WTC11 (cell line): ENCODE data around the gene PDIA2. TPM values are rescaled to one million over a fixed set of nuclear protein-coding genes. Genes with fewer than 3 reads are reported as not detected.

Experiments
- ATAC-seq: fragments of 200-7000 bp; cut with Tn5 transposase; 2 replicates; pipeline ENCODE4 v1.10.0; 2021; ENCODE audit warnings: mild to moderate bottlenecking, moderate library complexity
- CTCF ChIA-PET: fragments of 300-600 bp; sonication (Branson Sonifier 250); formaldehyde crosslinking; loops from one replicate; lab custom pipeline; 2021; ENCODE audit warnings: antibody characterized with exemption; lab: Charles Lee
- POLR2A ChIA-PET: fragments of 350-600 bp; sonication (Branson Sonifier 250); formaldehyde crosslinking; loops from one replicate; lab custom pipeline; 2021; ENCODE audit warnings: antibody characterized with exemption; lab: Charles Lee
- DNase-seq: peaks from one replicate; pipeline ENCODE4 v3.0.0; 2021; ENCODE audit warnings: low spot score
- H3K27ac Mint-ChIP-seq: 2 replicates; pipeline ENCODE4 v1.8.0; 2021; ENCODE audit warnings: mixed read lengths
- H3K27me3 Mint-ChIP-seq: 2 replicates; pipeline ENCODE4 v1.8.0; 2021; ENCODE audit warnings: low read depth, mild to moderate bottlenecking, moderate library complexity, mixed read lengths
- H3K36me3 Mint-ChIP-seq: 2 replicates; pipeline ENCODE4 v1.8.0; 2021; ENCODE audit warnings: mixed read lengths
- H3K4me1 Mint-ChIP-seq: 2 replicates; pipeline ENCODE4 v1.8.0; 2022; ENCODE audit warnings: mixed read lengths
- H3K4me3 Mint-ChIP-seq: 2 replicates; pipeline ENCODE4 v1.8.0; 2021; ENCODE audit warnings: mild to moderate bottlenecking, moderate library complexity, mixed read lengths
- H3K9me3 Mint-ChIP-seq: 2 replicates; pipeline ENCODE4 v1.8.0; 2021; ENCODE audit warnings: mixed read lengths
- ATF1 ChIP-seq: sonication (generic); formaldehyde crosslinking; IDR thresholded peaks from 2 replicates; pipeline ENCODE4 v1.8.1; 2023; ENCODE audit warnings: mild to moderate bottlenecking, moderate library complexity, missing genetic modification reagents
- FOXP1 ChIP-seq: sonication (generic); formaldehyde crosslinking; IDR thresholded peaks from 2 replicates; pipeline ENCODE4 v1.8.0; 2022; ENCODE audit warnings: missing genetic modification reagents, mild to moderate bottlenecking, moderate library complexity, borderline replicate concordance
- GABPB1 ChIP-seq: sonication (generic); formaldehyde crosslinking; IDR thresholded peaks from 2 replicates; pipeline ENCODE4 v1.8.1; 2023; ENCODE audit warnings: mild to moderate bottlenecking, missing genetic modification reagents
- GRHL2 ChIP-seq: fragments of 250-450 bp; sonication (Bioruptor Pico); IDR thresholded peaks from 2 replicates; pipeline ENCODE4 v1.8.0; 2022; ENCODE audit warnings: mild to moderate bottlenecking, moderate library complexity; ENCODE audit not compliant: insufficient replicate concordance, severe bottlenecking
- JAZF1 ChIP-seq: fragments of 250-450 bp; sonication (Bioruptor Pico); IDR thresholded peaks from 2 replicates; pipeline ENCODE4 v1.9.0; 2021; ENCODE audit warnings: moderate library complexity, mild to moderate bottlenecking, inconsistent platforms
- JUN ChIP-seq: sonication (generic); formaldehyde crosslinking; IDR thresholded peaks from 2 replicates; pipeline ENCODE4 v1.8.0; 2023; ENCODE audit warnings: mild to moderate bottlenecking, missing genetic modification reagents
- PRRX2 ChIP-seq: fragments of 250-450 bp; sonication (Bioruptor Pico); IDR thresholded peaks from 2 replicates; pipeline ENCODE4 v1.8.0; 2021; ENCODE audit warnings: mild to moderate bottlenecking
- RORB ChIP-seq: fragments of 250-450 bp; sonication (Bioruptor Pico); IDR thresholded peaks from 2 replicates; pipeline ENCODE4 v1.9.0; 2021; ENCODE audit warnings: mild to moderate bottlenecking
- TCF7 ChIP-seq: sonication (generic); formaldehyde crosslinking; IDR thresholded peaks from 2 replicates; pipeline ENCODE4 v1.8.0; 2022; ENCODE audit warnings: mild to moderate bottlenecking, low read depth, missing genetic modification reagents, moderate library complexity
- ZBTB21 ChIP-seq: sonication (generic); formaldehyde crosslinking; IDR thresholded peaks from 2 replicates; pipeline ENCODE4 v1.8.1; 2023; ENCODE audit warnings: mild to moderate bottlenecking, missing genetic modification reagents, borderline replicate concordance
- ZNF416 ChIP-seq: fragments of 250-450 bp; sonication (Bioruptor Pico); IDR thresholded peaks from 2 replicates; pipeline ENCODE4 v1.9.0; 2021; ENCODE audit warnings: mild to moderate bottlenecking, inconsistent platforms
- total RNA-seq: library from RNA; stranded (reverse); gene quantifications from 3 replicates; pipeline ENCODE4 v1.2.3, GENCODE V29; 2021
- TF ChIP-seq, protein P1 (sequence below): sonication (generic); formaldehyde crosslinking; IDR thresholded peaks from 2 replicates; pipeline ENCODE4 v1.8.1; 2023; ENCODE audit warnings: mild to moderate bottlenecking, moderate library complexity, missing genetic modification reagents
- TF ChIP-seq, protein P2 (sequence below): fragments of 250-450 bp; sonication (Bioruptor Pico); IDR thresholded peaks from 2 replicates; pipeline ENCODE4 v1.9.0; 2021; ENCODE audit warnings: mild to moderate bottlenecking
- TF ChIP-seq, protein P3 (sequence below): sonication (generic); formaldehyde crosslinking; IDR thresholded peaks from 2 replicates; pipeline ENCODE4 v1.8.1; 2022; ENCODE audit warnings: low read depth, mild to moderate bottlenecking, moderate library complexity, missing genetic modification reagents, borderline replicate concordance
- TF ChIP-seq, protein P4 (sequence below): fragments of 250-450 bp; sonication (Bioruptor Pico); IDR thresholded peaks from 2 replicates; pipeline ENCODE4 v2.1.2; 2022; ENCODE audit warnings: mild to moderate bottlenecking, moderate library complexity
- TF ChIP-seq, protein P5 (sequence below): sonication (generic); formaldehyde crosslinking; IDR thresholded peaks from 2 replicates; pipeline ENCODE4 v1.8.1; 2023; ENCODE audit warnings: mild to moderate bottlenecking, missing genetic modification reagents, borderline replicate concordance

Gene PDIA2
- total RNA-seq, 1 experiment from 2014 or later, result 2.4 TPM

DNA sequence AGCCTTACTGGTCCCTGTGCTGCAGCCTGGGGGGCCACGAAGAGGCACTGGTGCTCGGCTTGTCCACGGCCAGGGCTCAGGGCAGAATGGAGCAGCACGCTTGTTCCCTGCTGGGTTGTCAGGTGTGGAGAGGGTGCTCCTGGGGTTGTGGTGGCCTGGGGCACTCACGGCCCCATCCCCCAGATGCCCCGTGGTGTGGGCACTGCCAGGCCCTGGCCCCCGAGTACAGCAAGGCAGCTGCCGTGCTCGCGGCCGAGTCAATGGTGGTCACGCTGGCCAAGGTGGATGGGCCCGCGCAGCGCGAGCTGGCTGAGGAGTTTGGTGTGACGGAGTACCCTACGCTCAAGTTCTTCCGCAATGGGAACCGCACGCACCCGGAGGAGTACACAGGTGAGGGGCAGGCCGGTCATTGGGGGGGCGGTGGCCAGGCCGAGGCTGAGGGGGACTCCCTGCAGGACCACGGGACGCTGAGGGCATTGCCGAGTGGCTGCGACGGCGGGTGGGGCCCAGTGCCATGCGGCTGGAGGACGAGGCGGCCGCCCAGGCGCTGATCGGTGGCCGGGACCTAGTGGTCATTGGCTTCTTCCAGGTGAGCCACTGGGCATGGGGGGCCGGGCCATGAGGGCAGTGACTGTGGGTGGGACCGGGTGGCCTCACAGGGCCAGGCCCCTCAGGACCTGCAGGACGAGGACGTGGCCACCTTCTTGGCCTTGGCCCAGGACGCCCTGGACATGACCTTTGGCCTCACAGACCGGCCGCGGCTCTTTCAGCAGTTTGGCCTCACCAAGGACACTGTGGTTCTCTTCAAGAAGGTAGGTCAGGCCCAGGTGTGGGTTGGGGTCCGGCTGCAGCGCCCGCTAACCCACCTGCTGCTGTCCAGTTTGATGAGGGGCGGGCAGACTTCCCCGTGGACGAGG, 1.5 kb downstream of the PDIA2 start:
- H3K27ac Mint-ChIP-seq, result no peak overlapping the region
- H3K4me3 Mint-ChIP-seq, result no peak overlapping the region
- DNase-seq, result no peak
- POLR2A ChIA-PET, result no interaction called here
- peaks cover 16% of the 10 kb centered on the region for H3K27me3 Mint-ChIP-seq
- CTCF ChIA-PET, result interaction anchor here (1.0 kb wide), 1 partner anchor 68 kb away, joined by 6 read pairs; no protein-coding TSS in a partner anchor
- H3K9me3 Mint-ChIP-seq, result no peaks in the 10 kb centered on the region
- H3K36me3 Mint-ChIP-seq, result peaks cover 15% of the 10 kb centered on the region
- TF ChIP-seq ZBTB21 (no peak), JAZF1 (CRISPR knock-in tag) (no peak), ATF1 (CRISPR knock-in tag) (no peak), FOXP1 (0 out of 2 replicates have a peak, but pooled peaks have one; percentile 4), GABPB1 (CRISPR knock-in tag) (no peak)
- ATAC-seq, result no peak
- no peaks in the 10 kb centered on the region for H3K4me1 Mint-ChIP-seq

DNA sequence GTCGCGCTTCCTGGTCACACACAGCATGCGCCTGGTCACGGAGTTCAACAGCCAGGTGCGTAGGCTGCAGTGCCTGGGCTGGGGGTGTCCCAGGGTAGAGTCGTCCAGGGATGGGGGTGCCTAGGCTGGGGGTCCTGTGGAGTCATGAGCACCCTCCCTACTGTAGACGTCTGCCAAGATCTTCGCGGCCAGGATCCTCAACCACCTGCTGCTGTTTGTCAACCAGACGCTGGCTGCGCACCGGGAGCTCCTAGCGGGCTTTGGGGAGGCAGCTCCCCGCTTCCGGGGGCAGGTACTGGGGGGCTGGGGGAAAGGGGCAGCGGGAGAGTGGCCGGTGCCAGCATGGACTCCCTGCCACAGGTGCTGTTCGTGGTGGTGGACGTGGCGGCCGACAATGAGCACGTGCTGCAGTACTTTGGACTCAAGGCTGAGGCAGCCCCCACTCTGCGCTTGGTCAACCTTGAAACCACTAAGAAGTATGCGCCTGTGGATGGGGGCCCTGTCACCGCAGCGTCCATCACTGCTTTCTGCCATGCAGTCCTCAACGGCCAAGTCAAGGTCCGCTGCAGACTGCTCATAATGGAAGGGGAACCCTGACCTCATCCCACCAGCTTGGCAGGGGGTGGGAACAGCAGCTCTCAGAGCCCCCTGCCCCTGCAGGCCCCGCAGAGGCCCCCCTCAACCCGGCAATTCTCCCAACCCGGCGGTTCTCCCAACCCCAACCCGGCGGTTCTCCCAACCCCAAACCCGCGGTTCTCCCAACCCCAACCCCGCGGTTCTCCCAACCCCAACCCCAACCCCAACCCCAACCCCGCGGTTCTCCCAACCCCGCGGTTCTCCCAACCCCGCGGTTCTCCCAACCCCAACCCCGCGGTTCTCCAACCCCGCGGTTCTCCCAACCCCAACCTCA, 2.4 kb downstream of the PDIA2 start:
- peaks cover 15% of the 10 kb centered on the region for H3K36me3 Mint-ChIP-seq
- H3K4me1 Mint-ChIP-seq, result no peaks in the 10 kb centered on the region
- H3K27me3 Mint-ChIP-seq, result peaks cover 12% of the 10 kb centered on the region
- ChIA-PET CTCF (interaction anchor here (1.0 kb wide), 1 partner anchor 68 kb away, joined by 6 read pairs; no protein-coding TSS in a partner anchor), POLR2A (no interaction called here)
- H3K9me3 Mint-ChIP-seq, result no peaks in the 10 kb centered on the region
- ATAC-seq, result no peak
- H3K27ac Mint-ChIP-seq, result no peak overlapping the region
- no peak for DNase-seq
- no peak overlapping the region for H3K4me3 Mint-ChIP-seq
- TF ChIP-seq, protein P1, sequence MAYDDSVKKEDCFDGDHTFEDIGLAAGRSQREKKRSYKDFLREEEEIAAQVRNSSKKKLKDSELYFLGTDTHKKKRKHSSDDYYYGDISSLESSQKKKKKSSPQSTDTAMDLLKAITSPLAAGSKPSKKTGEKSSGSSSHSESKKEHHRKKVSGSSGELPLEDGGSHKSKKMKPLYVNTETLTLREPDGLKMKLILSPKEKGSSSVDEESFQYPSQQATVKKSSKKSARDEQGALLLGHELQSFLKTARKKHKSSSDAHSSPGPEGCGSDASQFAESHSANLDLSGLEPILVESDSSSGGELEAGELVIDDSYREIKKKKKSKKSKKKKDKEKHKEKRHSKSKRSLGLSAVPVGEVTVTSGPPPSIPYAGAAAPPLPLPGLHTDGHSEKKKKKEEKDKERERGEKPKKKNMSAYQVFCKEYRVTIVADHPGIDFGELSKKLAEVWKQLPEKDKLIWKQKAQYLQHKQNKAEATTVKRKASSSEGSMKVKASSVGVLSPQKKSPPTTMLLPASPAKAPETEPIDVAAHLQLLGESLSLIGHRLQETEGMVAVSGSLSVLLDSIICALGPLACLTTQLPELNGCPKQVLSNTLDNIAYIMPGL, result no peak
- no peak for TF ChIP-seq PRRX2 (CRISPR knock-in tag)
- TF ChIP-seq, protein P2, sequence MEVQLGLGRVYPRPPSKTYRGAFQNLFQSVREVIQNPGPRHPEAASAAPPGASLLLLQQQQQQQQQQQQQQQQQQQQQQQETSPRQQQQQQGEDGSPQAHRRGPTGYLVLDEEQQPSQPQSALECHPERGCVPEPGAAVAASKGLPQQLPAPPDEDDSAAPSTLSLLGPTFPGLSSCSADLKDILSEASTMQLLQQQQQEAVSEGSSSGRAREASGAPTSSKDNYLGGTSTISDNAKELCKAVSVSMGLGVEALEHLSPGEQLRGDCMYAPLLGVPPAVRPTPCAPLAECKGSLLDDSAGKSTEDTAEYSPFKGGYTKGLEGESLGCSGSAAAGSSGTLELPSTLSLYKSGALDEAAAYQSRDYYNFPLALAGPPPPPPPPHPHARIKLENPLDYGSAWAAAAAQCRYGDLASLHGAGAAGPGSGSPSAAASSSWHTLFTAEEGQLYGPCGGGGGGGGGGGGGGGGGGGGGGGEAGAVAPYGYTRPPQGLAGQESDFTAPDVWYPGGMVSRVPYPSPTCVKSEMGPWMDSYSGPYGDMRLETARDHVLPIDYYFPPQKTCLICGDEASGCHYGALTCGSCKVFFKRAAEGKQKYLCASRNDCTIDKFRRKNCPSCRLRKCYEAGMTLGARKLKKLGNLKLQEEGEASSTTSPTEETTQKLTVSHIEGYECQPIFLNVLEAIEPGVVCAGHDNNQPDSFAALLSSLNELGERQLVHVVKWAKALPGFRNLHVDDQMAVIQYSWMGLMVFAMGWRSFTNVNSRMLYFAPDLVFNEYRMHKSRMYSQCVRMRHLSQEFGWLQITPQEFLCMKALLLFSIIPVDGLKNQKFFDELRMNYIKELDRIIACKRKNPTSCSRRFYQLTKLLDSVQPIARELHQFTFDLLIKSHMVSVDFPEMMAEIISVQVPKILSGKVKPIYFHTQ, result no peak
- TF ChIP-seq GRHL2, result no peak

DNA sequence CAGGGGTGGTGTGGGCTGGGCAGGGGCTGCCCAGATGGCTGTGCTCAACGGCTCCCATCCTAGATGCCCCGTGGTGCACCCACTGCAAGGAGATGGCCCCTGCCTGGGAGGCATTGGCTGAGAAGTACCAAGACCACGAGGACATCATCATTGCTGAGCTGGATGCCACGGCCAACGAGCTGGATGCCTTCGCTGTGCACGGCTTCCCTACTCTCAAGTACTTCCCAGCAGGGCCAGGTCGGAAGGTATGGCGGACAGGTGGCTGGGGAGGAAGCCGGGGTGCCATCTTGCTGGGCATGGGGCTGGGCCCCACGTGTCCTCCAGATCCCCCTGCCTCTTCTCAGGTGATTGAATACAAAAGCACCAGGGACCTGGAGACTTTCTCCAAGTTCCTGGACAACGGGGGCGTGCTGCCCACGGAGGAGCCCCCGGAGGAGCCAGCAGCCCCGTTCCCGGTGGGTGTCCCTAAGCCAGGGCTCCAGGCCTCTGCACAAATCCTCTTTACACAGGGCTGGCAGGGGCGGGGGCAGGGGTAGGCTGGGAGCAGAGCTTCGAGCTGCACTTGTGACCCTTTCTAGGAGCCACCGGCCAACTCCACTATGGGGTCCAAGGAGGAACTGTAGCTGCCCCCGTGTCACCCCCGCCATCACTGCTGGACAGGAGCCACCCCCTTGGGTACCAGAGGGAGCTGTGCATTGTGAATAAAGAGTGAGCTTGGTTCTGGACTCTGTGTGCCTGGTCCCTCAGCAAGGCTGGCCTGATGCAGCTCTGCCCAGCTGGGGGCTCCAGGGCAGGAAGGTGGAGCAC, 3.7 kb downstream of the PDIA2 start:
- H3K4me3 Mint-ChIP-seq, result no peak overlapping the region
- peaks cover 3% of the 10 kb centered on the region for H3K27me3 Mint-ChIP-seq
- no peak for DNase-seq
- no peak for ATAC-seq
- CTCF ChIA-PET, result interaction anchor here (0.8 kb wide), 1 partner anchor 66 kb away, joined by 4 read pairs; no protein-coding TSS in a partner anchor
- no peak overlapping the region for H3K27ac Mint-ChIP-seq
- H3K9me3 Mint-ChIP-seq, result no peaks in the 10 kb centered on the region
- no peaks in the 10 kb centered on the region for H3K4me1 Mint-ChIP-seq
- H3K36me3 Mint-ChIP-seq, result peaks cover 18% of the 10 kb centered on the region
- POLR2A ChIA-PET, result no interaction called here
- TF ChIP-seq RORB (CRISPR knock-in tag) (no peak), ZNF416 (CRISPR knock-in tag) (no peak), TCF7 (CRISPR knock-in tag) (no peak), JUN (CRISPR knock-in tag) (no peak)
- TF ChIP-seq, protein P3, sequence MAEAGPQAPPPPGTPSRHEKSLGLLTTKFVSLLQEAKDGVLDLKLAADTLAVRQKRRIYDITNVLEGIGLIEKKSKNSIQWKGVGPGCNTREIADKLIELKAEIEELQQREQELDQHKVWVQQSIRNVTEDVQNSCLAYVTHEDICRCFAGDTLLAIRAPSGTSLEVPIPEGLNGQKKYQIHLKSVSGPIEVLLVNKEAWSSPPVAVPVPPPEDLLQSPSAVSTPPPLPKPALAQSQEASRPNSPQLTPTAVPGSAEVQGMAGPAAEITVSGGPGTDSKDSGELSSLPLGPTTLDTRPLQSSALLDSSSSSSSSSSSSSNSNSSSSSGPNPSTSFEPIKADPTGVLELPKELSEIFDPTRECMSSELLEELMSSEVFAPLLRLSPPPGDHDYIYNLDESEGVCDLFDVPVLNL (CRISPR knock-in tag), result no peak
- TF ChIP-seq, protein P4, sequence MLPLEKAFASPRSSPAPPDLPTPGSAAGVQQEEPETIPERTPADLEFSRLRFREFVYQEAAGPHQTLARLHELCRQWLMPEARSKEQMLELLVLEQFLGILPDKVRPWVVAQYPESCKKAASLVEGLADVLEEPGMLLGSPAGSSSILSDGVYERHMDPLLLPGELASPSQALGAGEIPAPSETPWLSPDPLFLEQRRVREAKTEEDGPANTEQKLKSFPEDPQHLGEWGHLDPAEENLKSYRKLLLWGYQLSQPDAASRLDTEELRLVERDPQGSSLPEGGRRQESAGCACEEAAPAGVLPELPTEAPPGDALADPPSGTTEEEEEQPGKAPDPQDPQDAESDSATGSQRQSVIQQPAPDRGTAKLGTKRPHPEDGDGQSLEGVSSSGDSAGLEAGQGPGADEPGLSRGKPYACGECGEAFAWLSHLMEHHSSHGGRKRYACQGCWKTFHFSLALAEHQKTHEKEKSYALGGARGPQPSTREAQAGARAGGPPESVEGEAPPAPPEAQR (CRISPR knock-in tag), result no peak
- TF ChIP-seq, protein P5, sequence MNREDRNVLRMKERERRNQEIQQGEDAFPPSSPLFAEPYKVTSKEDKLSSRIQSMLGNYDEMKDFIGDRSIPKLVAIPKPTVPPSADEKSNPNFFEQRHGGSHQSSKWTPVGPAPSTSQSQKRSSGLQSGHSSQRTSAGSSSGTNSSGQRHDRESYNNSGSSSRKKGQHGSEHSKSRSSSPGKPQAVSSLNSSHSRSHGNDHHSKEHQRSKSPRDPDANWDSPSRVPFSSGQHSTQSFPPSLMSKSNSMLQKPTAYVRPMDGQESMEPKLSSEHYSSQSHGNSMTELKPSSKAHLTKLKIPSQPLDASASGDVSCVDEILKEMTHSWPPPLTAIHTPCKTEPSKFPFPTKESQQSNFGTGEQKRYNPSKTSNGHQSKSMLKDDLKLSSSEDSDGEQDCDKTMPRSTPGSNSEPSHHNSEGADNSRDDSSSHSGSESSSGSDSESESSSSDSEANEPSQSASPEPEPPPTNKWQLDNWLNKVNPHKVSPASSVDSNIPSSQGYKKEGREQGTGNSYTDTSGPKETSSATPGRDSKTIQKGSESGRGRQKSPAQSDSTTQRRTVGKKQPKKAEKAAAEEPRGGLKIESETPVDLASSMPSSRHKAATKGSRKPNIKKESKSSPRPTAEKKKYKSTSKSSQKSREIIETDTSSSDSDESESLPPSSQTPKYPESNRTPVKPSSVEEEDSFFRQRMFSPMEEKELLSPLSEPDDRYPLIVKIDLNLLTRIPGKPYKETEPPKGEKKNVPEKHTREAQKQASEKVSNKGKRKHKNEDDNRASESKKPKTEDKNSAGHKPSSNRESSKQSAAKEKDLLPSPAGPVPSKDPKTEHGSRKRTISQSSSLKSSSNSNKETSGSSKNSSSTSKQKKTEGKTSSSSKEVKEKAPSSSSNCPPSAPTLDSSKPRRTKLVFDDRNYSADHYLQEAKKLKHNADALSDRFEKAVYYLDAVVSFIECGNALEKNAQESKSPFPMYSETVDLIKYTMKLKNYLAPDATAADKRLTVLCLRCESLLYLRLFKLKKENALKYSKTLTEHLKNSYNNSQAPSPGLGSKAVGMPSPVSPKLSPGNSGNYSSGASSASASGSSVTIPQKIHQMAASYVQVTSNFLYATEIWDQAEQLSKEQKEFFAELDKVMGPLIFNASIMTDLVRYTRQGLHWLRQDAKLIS (CRISPR knock-in tag), result no peak
